Hepatocyte (in vitro differentiated cells): ENCODE data around the gene VAPA. TPM values are rescaled to one million over a fixed set of nuclear protein-coding genes. Genes with fewer than 3 reads are reported as not detected.

Source experiments
- DNase-seq: peaks from one replicate; pipeline ENCODE4 v3.0.0-alpha.2; 2016; ENCODE audit warnings: low spot score
- H2AFZ ChIP-seq: fragments of 200-600 bp; sonication (generic); 2 replicates; pipeline ENCODE4 v1.6.0; 2016; ENCODE audit warnings: antibody characterized with exemption, mild to moderate bottlenecking
- H3K27ac ChIP-seq: fragments of 200-600 bp; sonication (generic); 2 replicates; pipeline ENCODE4 v1.5.1; 2016; ENCODE audit warnings: mild to moderate bottlenecking
- H3K27me3 ChIP-seq: fragments of 200-600 bp; sonication (generic); 2 replicates; pipeline ENCODE4 v1.6.1; 2016
- H3K36me3 ChIP-seq: fragments of 200-600 bp; sonication (generic); replicated peaks from 2 replicates; pipeline ENCODE4 v1.5.1; 2016; ENCODE audit warnings: low read depth; ENCODE audit not compliant: insufficient read depth
- H3K4me1 ChIP-seq: fragments of 200-600 bp; sonication (generic); 2 replicates; pipeline ENCODE4 v1.5.1; 2016; ENCODE audit warnings: mild to moderate bottlenecking, moderate library complexity; ENCODE audit not compliant: insufficient read depth
- H3K4me2 ChIP-seq: fragments of 200-600 bp; sonication (generic); 2 replicates; pipeline ENCODE4 v1.6.0; 2016
- H3K4me3 ChIP-seq: fragments of 200-600 bp; sonication (generic); 2 replicates; pipeline ENCODE4 v1.5.1; 2016; ENCODE audit warnings: mild to moderate bottlenecking
- H3K79me2 ChIP-seq: fragments of 200-600 bp; sonication (generic); 2 replicates; pipeline ENCODE4 v1.6.0; 2017; ENCODE audit warnings: mild to moderate bottlenecking
- H3K9me2 ChIP-seq: fragments of 200-600 bp; sonication (generic); replicated peaks from 2 replicates; pipeline ENCODE4 v1.6.0; 2017; ENCODE audit warnings: mild to moderate bottlenecking; ENCODE audit not compliant: insufficient read depth
- H3K9me3 ChIP-seq: fragments of 200-600 bp; sonication (generic); 2 replicates; pipeline ENCODE4 v1.5.1; 2016; ENCODE audit warnings: low read depth, mild to moderate bottlenecking
- H4K20me1 ChIP-seq: fragments of 200-600 bp; sonication (generic); 2 replicates; pipeline ENCODE4 v1.6.0; 2016; ENCODE audit warnings: mild to moderate bottlenecking; ENCODE audit not compliant: insufficient read depth, poor library complexity, severe bottlenecking
- CTCF ChIP-seq: fragments of 200-600 bp; sonication (generic); IDR thresholded peaks from 2 replicates; pipeline ENCODE4 v1.5.1; 2016; ENCODE audit warnings: antibody characterized with exemption, mild to moderate bottlenecking; ENCODE audit not compliant: poor library complexity
- EZH2 ChIP-seq: fragments of 200-600 bp; sonication (generic); IDR thresholded peaks from 2 replicates; pipeline ENCODE4 v1.6.1; 2016; ENCODE audit warnings: antibody characterized with exemption, mild to moderate bottlenecking, borderline replicate concordance
- EZH2phosphoT487 ChIP-seq: fragments of 200-600 bp; sonication (generic); IDR thresholded peaks from one replicate; pipeline ENCODE4 v1.6.1; 2018; ENCODE audit warnings: antibody characterized with exemption, mild to moderate bottlenecking, low read depth, moderate library complexity; ENCODE audit not compliant: unreplicated experiment, severe bottlenecking
- WGBS: methylation state at CpG from one replicate; pipeline ENCODE4 v1.1.6; 2016; ENCODE audit warnings: low lambda C conversion rate; ENCODE audit errors: missing lambda C conversion rate; 5-methylcytosine and 5-hydroxymethylcytosine counted together
- polyA plus RNA-seq: library from polyadenylated mRNA; unstranded; fragments of >200 nt; fragmentation: Nextera tagmentation; extraction: Ambion mirVana; gene quantifications from 2 replicates; pipeline ENCODE4 v1.2.1, GENCODE V29; 2016
- total RNA-seq: library from RNA; depleted of rRNA; stranded (reverse); fragments of >200 nt; gene quantifications from 2 replicates; pipeline ENCODE4 v1.2.3, GENCODE V29; 2014

The VAPA gene
- total and polyA plus RNA-seq, 2 experiments from 2014 or later = 290 to 324 TPM

GRCh38 chr18:9930299-9930884 is 16.6 kb downstream of the VAPA start:
- Histone ChIP-seq H3K4me3 (no peak overlapping the region), H3K4me2 (no peak overlapping the region), H3K9me2 (no peaks in the 10 kb centered on the region), H2AFZ (no peak overlapping the region), H3K27ac (no peak overlapping the region), H3K4me1 (peaks cover 16% of the 10 kb centered on the region), H3K36me3 (no peaks in the 10 kb centered on the region), H3K27me3 (no peaks in the 10 kb centered on the region), H4K20me1 (peaks cover 93% of the 10 kb centered on the region), H3K79me2 (peaks cover 99% of the 10 kb centered on the region), H3K9me3 (no peaks in the 10 kb centered on the region)
- DNase-seq = no peak
- TF ChIP-seq CTCF (no peak), EZH2 (no peak), EZH2phosphoT487 (no peak)
- WGBS = 88% methylated on average over 3 of the region's 3 CpGs

GRCh38 chr18:9931146-9931545 is 17.3 kb downstream of the VAPA start:
- H3K4me3 ChIP-seq = no peak overlapping the region
- H3K9me3 ChIP-seq = no peaks in the 10 kb centered on the region
- 34% methylated on average over 1 of the region's 1 CpG for WGBS
- DNase-seq = no peak
- H3K27me3 ChIP-seq = no peaks in the 10 kb centered on the region
- peaks cover 9% of the 10 kb centered on the region for H3K4me1 ChIP-seq
- no peaks in the 10 kb centered on the region for H3K36me3 ChIP-seq
- TF ChIP-seq EZH2 = no peak
- no peak for TF ChIP-seq EZH2phosphoT487
- TF ChIP-seq CTCF = no peak
- peaks cover 99% of the 10 kb centered on the region for H3K79me2 ChIP-seq
- H2AFZ ChIP-seq = no peak overlapping the region
- H3K9me2 ChIP-seq = no peaks in the 10 kb centered on the region
- H3K27ac ChIP-seq = no peak overlapping the region
- no peak overlapping the region for H3K4me2 ChIP-seq
- H4K20me1 ChIP-seq = peaks cover 90% of the 10 kb centered on the region

- no peaks in the 10 kb centered on the region for H3K9me3 ChIP-seq
- peak overlapping the region; percentile 34 for H3K4me2 ChIP-seq
- peaks cover 99% of the 10 kb centered on the region for H3K79me2 ChIP-seq
- no peak for TF ChIP-seq EZH2phosphoT487
- H3K9me2 ChIP-seq = no peaks in the 10 kb centered on the region
- no peak for DNase-seq
- H3K4me3 ChIP-seq = no peak overlapping the region
- WGBS = 65% methylated on average over 5 of the region's 5 CpGs
- no peak overlapping the region for H3K27ac ChIP-seq
- H3K4me1 ChIP-seq = peaks cover 7% of the 10 kb centered on the region
- no peaks in the 10 kb centered on the region for H3K36me3 ChIP-seq
- no peaks in the 10 kb centered on the region for H3K27me3 ChIP-seq
- no peak overlapping the region for H2AFZ ChIP-seq
- H4K20me1 ChIP-seq = peaks cover 87% of the 10 kb centered on the region
Measured at GRCh38 chr18:9931678-9932077, 17.9 kb downstream of the VAPA start.

GRCh38 chr18:9933865-9934264 is 20.0 kb downstream of the VAPA start:
- TF ChIP-seq EZH2 (no peak), CTCF (no peak), EZH2phosphoT487 (no peak)
- no peak for DNase-seq
- no peaks in the 10 kb centered on the region for H3K9me3 ChIP-seq
- H4K20me1 ChIP-seq = peaks cover 76% of the 10 kb centered on the region
- H3K4me1 ChIP-seq = no peaks in the 10 kb centered on the region
- H2AFZ ChIP-seq = no peak overlapping the region
- no peaks in the 10 kb centered on the region for H3K36me3 ChIP-seq
- no peak overlapping the region for H3K4me3 ChIP-seq
- H3K27ac ChIP-seq = no peak overlapping the region
- H3K79me2 ChIP-seq = peaks cover 99% of the 10 kb centered on the region
- H3K4me2 ChIP-seq = no peak overlapping the region
- no peaks in the 10 kb centered on the region for H3K9me2 ChIP-seq
- no peaks in the 10 kb centered on the region for H3K27me3 ChIP-seq
- 95% methylated on average over 3 of the region's 3 CpGs for WGBS
